OCI-LY1 (cell line): ENCODE measurements around the gene SLC25A29.

Experiments
- H2AFZ ChIP-seq: fragments of 200-600 bp; sonication (generic), shearing (Covaris generic); 2 replicates; pipeline ENCODE4 v1.6.0; 2014; ENCODE audit warnings: antibody characterized with exemption, mild to moderate bottlenecking, low read length
- H3F3A ChIP-seq: fragments of 200-600 bp; sonication (generic), shearing (Covaris generic); 2 replicates; pipeline ENCODE4 v1.6.0; 2014; ENCODE audit warnings: mild to moderate bottlenecking, antibody characterized with exemption, low read length, moderate library complexity; ENCODE audit not compliant: insufficient read depth
- H3K27ac ChIP-seq: fragments of 200-600 bp; sonication (generic); 2 replicates; pipeline ENCODE4 v1.5.1; 2014; ENCODE audit warnings: low read length, mixed run types, mild to moderate bottlenecking, low read depth; ENCODE audit not compliant: poor library complexity, severe bottlenecking
- H3K27me3 ChIP-seq: fragments of 200-600 bp; sonication (generic); 2 replicates; pipeline ENCODE4 v1.6.0; 2014; ENCODE audit warnings: antibody characterized with exemption, mild to moderate bottlenecking, low read length, moderate library complexity; ENCODE audit not compliant: insufficient read depth
- H3K36me3 ChIP-seq: fragments of 200-600 bp; sonication (generic); 2 replicates; pipeline ENCODE4 v1.6.1; 2014; ENCODE audit warnings: mild to moderate bottlenecking, antibody characterized with exemption, low read length, moderate library complexity, mixed read lengths; ENCODE audit not compliant: insufficient read depth
- H3K4me1 ChIP-seq: fragments of 200-600 bp; sonication (generic); 2 replicates; pipeline ENCODE4 v1.5.1; 2014; ENCODE audit warnings: mild to moderate bottlenecking, low read length, moderate library complexity; ENCODE audit not compliant: insufficient read depth, severe bottlenecking
- H3K4me2 ChIP-seq: fragments of 200-600 bp; sonication (generic), shearing (Covaris generic); 2 replicates; pipeline ENCODE4 v1.6.1; 2014; ENCODE audit warnings: low read length
- H3K4me3 ChIP-seq: fragments of 200-600 bp; sonication (generic); 2 replicates; pipeline ENCODE4 v1.5.1; 2014; ENCODE audit warnings: low read length, low read depth, mild to moderate bottlenecking, mixed read lengths; ENCODE audit not compliant: poor library complexity, severe bottlenecking
- H3K79me2 ChIP-seq: fragments of 200-600 bp; shearing (Covaris generic); 2 replicates; pipeline ENCODE4 v1.6.1; 2016; ENCODE audit warnings: mixed run types, low read length, mixed read lengths; ENCODE audit not compliant: insufficient read depth
- H3K9ac ChIP-seq: fragments of 200-600 bp; sonication (generic), shearing (Covaris generic); 2 replicates; pipeline ENCODE4 v1.6.1; 2014; ENCODE audit warnings: mild to moderate bottlenecking, low read length, mixed read lengths
- H3K9me2 ChIP-seq: fragments of 200-600 bp; sonication (generic), shearing (Covaris generic); 2 replicates; pipeline ENCODE4 v1.6.1; 2014; ENCODE audit warnings: low read depth, mild to moderate bottlenecking, low read length, mixed read lengths
- H3K9me3 ChIP-seq: fragments of 200-600 bp; shearing (Covaris generic); 2 replicates; pipeline ENCODE4 v1.6.1; 2014; ENCODE audit warnings: low read length, mixed read lengths
- H4K20me1 ChIP-seq: fragments of 200-600 bp; sonication (generic), shearing (Covaris generic); 2 replicates; pipeline ENCODE4 v1.6.0; 2016; ENCODE audit warnings: mild to moderate bottlenecking, low read length; ENCODE audit not compliant: insufficient read depth
- EZH2 ChIP-seq: fragments of 200-600 bp; sonication (generic), shearing (Covaris generic); IDR thresholded peaks from 2 replicates; pipeline ENCODE4 v1.8.0; 2017; ENCODE audit warnings: borderline replicate concordance, mixed run types, mild to moderate bottlenecking, antibody characterized with exemption, low read length, moderate library complexity, mixed read lengths
- TF ChIP-seq, protein P1 (sequence below): fragments of 200-600 bp; sonication (generic), shearing (Covaris generic); IDR thresholded peaks from 2 replicates; pipeline ENCODE4 v1.5.1; 2017; ENCODE audit warnings: mild to moderate bottlenecking, antibody characterized with exemption, low read length, moderate library complexity, mixed read lengths

Gene SLC25A29

DNA sequence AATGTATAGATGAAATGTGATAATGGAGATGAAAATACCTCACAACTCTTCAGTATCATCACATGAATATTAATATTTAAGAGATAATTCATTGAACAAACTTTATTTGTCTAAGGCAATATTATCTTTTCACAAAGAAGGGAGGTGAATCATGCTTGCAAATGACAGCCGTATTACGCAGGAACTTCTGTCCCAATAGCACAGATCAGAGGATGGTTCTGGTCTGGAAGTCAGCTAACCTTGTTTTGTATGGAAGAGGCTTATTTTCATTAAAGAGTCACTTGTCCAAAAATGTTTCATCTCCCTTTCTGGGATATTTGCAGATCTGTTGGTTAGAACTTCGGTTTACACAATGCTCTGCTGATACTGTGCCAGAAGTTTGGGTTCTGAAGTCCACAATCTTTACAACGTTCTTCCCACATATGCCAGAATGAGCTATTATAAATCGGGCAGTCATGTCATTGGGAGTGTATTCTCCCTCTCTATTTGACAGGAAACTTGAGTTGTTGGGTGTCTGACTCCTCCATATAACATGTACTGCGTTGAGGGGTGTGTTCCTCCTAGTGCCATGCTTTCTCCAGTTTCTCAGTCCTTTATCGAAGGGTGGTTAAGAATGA, 37.5 kb downstream of the SLC25A29 start:
- Histone ChIP-seq H3K9ac (no peak overlapping the region), H3F3A (no peaks in the 10 kb centered on the region), H3K9me3 (no peaks in the 10 kb centered on the region), H3K27ac (no peak overlapping the region), H3K4me1 (no peaks in the 10 kb centered on the region), H2AFZ (no peak overlapping the region), H4K20me1 (0 out of 2 replicates have a peak, but pooled peaks cover 10% of the 10 kb centered on the region), H3K4me3 (no peak overlapping the region), H3K9me2 (no peaks in the 10 kb centered on the region), H3K4me2 (no peak overlapping the region), H3K79me2 (peaks cover 79% of the 10 kb centered on the region), H3K27me3 (no peaks in the 10 kb centered on the region), H3K36me3 (peaks cover 66% of the 10 kb centered on the region)
- TF ChIP-seq EZH2, result no peak
- TF ChIP-seq, protein P1, sequence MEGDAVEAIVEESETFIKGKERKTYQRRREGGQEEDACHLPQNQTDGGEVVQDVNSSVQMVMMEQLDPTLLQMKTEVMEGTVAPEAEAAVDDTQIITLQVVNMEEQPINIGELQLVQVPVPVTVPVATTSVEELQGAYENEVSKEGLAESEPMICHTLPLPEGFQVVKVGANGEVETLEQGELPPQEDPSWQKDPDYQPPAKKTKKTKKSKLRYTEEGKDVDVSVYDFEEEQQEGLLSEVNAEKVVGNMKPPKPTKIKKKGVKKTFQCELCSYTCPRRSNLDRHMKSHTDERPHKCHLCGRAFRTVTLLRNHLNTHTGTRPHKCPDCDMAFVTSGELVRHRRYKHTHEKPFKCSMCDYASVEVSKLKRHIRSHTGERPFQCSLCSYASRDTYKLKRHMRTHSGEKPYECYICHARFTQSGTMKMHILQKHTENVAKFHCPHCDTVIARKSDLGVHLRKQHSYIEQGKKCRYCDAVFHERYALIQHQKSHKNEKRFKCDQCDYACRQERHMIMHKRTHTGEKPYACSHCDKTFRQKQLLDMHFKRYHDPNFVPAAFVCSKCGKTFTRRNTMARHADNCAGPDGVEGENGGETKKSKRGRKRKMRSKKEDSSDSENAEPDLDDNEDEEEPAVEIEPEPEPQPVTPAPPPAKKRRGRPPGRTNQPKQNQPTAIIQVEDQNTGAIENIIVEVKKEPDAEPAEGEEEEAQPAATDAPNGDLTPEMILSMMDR, result no peak

DNA sequence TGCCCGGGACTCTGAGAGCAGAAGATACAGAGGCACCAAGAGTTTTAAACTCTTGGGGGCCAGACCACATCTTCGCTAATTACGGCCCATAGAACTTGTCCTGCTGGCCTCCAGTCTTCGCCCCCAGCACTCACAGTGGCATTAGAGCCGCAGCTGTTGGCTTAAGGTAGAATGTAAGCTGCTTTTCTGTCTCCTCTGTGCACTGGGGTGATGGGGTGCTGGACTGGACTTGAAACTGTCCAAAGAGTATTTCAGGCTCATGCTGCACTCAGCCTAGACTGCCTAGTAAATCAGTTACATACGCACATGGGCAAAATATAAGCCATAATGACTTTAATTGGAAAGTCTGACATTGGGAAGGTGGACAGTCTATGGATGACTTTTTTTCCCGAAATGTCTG, 38.3 kb downstream of the SLC25A29 start:
- TF ChIP-seq EZH2, result no peak
- TF ChIP-seq, protein P1, result no peak
- Histone ChIP-seq H3K4me1 (no peaks in the 10 kb centered on the region), H2AFZ (no peak overlapping the region), H3K27me3 (no peaks in the 10 kb centered on the region), H3K9ac (no peak overlapping the region), H3K36me3 (peaks cover 72% of the 10 kb centered on the region), H3K79me2 (peaks cover 82% of the 10 kb centered on the region), H3K4me3 (no peak overlapping the region), H3K27ac (no peak overlapping the region), H3F3A (no peaks in the 10 kb centered on the region), H4K20me1 (0 out of 2 replicates have a peak, but pooled peaks cover 12% of the 10 kb centered on the region), H3K9me3 (no peaks in the 10 kb centered on the region), H3K4me2 (no peak overlapping the region), H3K9me2 (no peaks in the 10 kb centered on the region)

DNA sequence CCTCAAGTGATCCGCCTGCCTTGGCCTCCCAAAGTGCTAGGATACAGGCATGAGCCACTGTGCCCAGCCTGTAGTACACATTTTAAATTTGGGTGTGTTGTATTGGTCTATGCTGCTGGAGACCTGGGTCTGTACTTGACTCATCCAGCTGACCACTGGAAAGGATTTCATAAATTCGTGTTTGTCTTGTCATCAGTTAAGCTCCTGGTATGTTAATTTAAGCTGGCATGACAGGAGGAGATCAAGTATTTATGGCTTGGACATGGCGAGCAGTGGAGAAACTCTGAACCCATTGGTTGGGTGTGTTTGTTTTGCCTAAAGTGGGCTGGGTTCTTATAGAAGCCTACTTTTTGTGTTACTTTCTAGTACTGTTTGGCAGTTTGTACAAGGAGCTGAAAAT, 43.1 kb downstream of the SLC25A29 start:
- 0 out of 2 replicates have a peak, but pooled peaks cover 3% of the 10 kb centered on the region for H4K20me1 ChIP-seq
- peaks cover 64% of the 10 kb centered on the region for H3K36me3 ChIP-seq
- H3K4me1 ChIP-seq, result peaks cover 15% of the 10 kb centered on the region
- no peaks in the 10 kb centered on the region for H3F3A ChIP-seq
- no peaks in the 10 kb centered on the region for H3K27me3 ChIP-seq
- no peak overlapping the region for H3K4me2 ChIP-seq
- H3K79me2 ChIP-seq, result peaks cover 93% of the 10 kb centered on the region
- H3K9me2 ChIP-seq, result no peaks in the 10 kb centered on the region
- no peak overlapping the region for H3K27ac ChIP-seq
- no peaks in the 10 kb centered on the region for H3K9me3 ChIP-seq
- no peak overlapping the region for H3K4me3 ChIP-seq
- H3K9ac ChIP-seq, result no peak overlapping the region
- TF ChIP-seq, protein P1, result no peak
- TF ChIP-seq EZH2, result no peak
- H2AFZ ChIP-seq, result no peak overlapping the region
